ENCODE data around the gene ADAMTSL4. TPM values are rescaled to one million over a fixed set of nuclear protein-coding genes. Genes with fewer than 3 reads are reported as not detected.

The ADAMTSL4 gene
- total and polyA plus RNA-seq, 7 donors, result 7.4 to 109 (median 25.4) TPM

- no peaks in the 10 kb centered on the region for H3K27me3 ChIP-seq (ENCODE audit: insufficient read depth in 3 of 3, low read length in 2 of 3)
- 31 to 43% (median 34%) methylated on average over 13 of the region's 13 CpGs for WGBS, 3 donors
- peaks cover 10% of the 10 kb centered on the region for H3K4me1 ChIP-seq
- H3K36me3 ChIP-seq (ENCODE audit: insufficient read depth in 1 of 2, low read depth in 1 of 2), result peaks cover 0 to 17% of the 10 kb centered on the region in 2 donors
- H3K27ac ChIP-seq, result peak overlapping the region; percentile 78
- TF ChIP-seq, protein P1, sequence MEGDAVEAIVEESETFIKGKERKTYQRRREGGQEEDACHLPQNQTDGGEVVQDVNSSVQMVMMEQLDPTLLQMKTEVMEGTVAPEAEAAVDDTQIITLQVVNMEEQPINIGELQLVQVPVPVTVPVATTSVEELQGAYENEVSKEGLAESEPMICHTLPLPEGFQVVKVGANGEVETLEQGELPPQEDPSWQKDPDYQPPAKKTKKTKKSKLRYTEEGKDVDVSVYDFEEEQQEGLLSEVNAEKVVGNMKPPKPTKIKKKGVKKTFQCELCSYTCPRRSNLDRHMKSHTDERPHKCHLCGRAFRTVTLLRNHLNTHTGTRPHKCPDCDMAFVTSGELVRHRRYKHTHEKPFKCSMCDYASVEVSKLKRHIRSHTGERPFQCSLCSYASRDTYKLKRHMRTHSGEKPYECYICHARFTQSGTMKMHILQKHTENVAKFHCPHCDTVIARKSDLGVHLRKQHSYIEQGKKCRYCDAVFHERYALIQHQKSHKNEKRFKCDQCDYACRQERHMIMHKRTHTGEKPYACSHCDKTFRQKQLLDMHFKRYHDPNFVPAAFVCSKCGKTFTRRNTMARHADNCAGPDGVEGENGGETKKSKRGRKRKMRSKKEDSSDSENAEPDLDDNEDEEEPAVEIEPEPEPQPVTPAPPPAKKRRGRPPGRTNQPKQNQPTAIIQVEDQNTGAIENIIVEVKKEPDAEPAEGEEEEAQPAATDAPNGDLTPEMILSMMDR (IDR thresholded peaks at IDR 0.05), result no peak
- no peak overlapping the region for H3K4me3 ChIP-seq
- peak; percentile 91 to 92 for DNase-seq
- peak; percentile 35 to 72 (median 56) for ATAC-seq
- intact Hi-C loops (cut with DNase I), result no loop called here
- H3K9me3 ChIP-seq, result no peaks in the 10 kb centered on the region
Measured at GRCh38 chr1:150552128-150552910, 3.1 kb downstream of the ADAMTSL4 start.

- DNase-seq, result peak in 1 of 2 donors; percentile 55
- Histone ChIP-seq H3K9me3 (no peaks in the 10 kb centered on the region), H3K4me3 (no peak overlapping the region), H3K4me1 (peaks cover 10% of the 10 kb centered on the region), H3K27me3 (ENCODE audit: insufficient read depth in 3 of 3, low read length in 2 of 3) (no peaks in the 10 kb centered on the region), H3K27ac (peak overlapping the region; percentile 78), H3K36me3 (ENCODE audit: insufficient read depth in 1 of 2, low read depth in 1 of 2) (peaks cover 0 to 23% of the 10 kb centered on the region in 2 donors)
- intact Hi-C loops (cut with DNase I), result no loop called here
- TF ChIP-seq, protein P1 (IDR thresholded peaks at IDR 0.05), result no peak
- WGBS, 3 donors, result 74 to 86% (median 77%) methylated on average over 12 of the region's 12 CpGs
- no peak for ATAC-seq
Measured at GRCh38 chr1:150552911-150553289, 3.7 kb downstream of the ADAMTSL4 start.

DNA sequence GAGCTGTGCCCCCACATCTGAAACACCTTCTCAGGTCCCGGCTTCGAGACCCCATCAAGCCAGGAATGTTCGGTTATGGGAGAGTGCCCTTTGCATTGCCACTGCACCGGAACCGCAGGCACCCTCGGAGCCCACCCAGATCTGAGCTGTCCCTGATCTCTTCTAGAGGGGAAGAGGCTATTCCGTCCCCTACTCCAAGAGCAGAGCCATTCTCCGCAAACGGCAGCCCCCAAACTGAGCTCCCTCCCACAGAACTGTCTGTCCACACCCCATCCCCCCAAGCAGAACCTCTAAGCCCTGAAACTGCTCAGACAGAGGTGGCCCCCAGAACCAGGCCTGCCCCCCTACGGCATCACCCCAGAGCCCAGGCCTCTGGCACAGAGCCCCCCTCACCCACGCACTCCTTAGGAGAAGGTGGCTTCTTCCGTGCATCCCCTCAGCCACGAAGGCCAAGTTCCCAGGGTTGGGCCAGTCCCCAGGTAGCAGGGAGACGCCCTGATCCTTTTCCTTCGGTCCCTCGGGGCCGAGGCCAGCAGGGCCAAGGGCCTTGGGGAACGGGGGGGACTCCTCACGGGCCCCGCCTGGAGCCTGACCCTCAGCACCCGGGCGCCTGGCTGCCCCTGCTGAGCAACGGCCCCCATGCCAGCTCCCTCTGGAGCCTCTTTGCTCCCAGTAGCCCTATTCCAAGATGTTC is 4.3 kb downstream of the ADAMTSL4 start:
- 83 to 85% (median 85%) methylated on average over 19 to 23 of the region's 23 CpGs for WGBS, 3 donors
- intact Hi-C loops (cut with DNase I), result no loop called here
- H3K4me1 ChIP-seq, result peaks cover 10% of the 10 kb centered on the region
- ATAC-seq, result no peak
- H3K27me3 ChIP-seq (ENCODE audit: insufficient read depth in 3 of 3, low read length in 2 of 3), result no peaks in the 10 kb centered on the region
- H3K4me3 ChIP-seq, result no peak overlapping the region
- H3K36me3 ChIP-seq (ENCODE audit: insufficient read depth in 1 of 2, low read depth in 1 of 2), result peaks cover 0 to 27% of the 10 kb centered on the region in 2 donors
- TF ChIP-seq, protein P1 (IDR thresholded peaks at IDR 0.05), result no peak
- H3K9me3 ChIP-seq, result no peaks in the 10 kb centered on the region
- DNase-seq, result no peak
- H3K27ac ChIP-seq, result no peak overlapping the region

DNA sequence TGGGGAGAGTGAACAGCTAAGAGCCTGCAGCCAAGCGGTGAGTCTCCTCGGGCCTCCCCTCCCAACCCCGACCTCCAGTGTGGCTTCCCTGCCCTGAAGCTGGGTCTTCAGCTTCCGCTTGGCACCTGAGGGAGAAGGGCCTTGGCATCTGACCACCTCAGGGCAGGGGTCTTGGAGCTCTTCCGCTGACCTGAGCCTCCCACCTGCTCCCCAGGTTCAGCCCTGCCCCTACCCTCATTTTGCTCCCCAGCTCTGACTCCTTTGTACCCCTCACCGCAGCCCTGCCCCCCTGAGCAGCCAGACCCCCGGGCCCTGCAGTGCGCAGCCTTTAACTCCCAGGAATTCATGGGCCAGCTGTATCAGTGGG is 4.9 kb downstream of the ADAMTSL4 start:
- Histone ChIP-seq H3K27me3 (ENCODE audit: insufficient read depth in 3 of 3, low read length in 2 of 3) (no peaks in the 10 kb centered on the region), H3K36me3 (ENCODE audit: insufficient read depth in 1 of 2, low read depth in 1 of 2) (peaks cover 0 to 27% of the 10 kb centered on the region in 2 donors), H3K4me3 (no peak overlapping the region), H3K4me1 (peaks cover 10% of the 10 kb centered on the region), H3K27ac (no peak overlapping the region), H3K9me3 (no peaks in the 10 kb centered on the region)
- no peak for DNase-seq
- TF ChIP-seq, protein P1 (IDR thresholded peaks at IDR 0.05), result no peak
- WGBS, 3 donors, result 88 to 90% (median 89%) methylated on average over 7 to 8 of the region's 8 CpGs
- intact Hi-C loops (cut with DNase I), result no loop called here
- ATAC-seq, result no peak

Measured in psoas muscle (tissue), 8 donors.